ENCODE data around the gene AKT2. TPM values are rescaled to one million over a fixed set of nuclear protein-coding genes. Genes with fewer than 3 reads are reported as not detected.

AKT2 gene
- polyA plus RNA-seq, 1 donor (not counting 4 experiments of a cell fraction or from before 2014, with no cell fraction given), result 108 TPM

DNA sequence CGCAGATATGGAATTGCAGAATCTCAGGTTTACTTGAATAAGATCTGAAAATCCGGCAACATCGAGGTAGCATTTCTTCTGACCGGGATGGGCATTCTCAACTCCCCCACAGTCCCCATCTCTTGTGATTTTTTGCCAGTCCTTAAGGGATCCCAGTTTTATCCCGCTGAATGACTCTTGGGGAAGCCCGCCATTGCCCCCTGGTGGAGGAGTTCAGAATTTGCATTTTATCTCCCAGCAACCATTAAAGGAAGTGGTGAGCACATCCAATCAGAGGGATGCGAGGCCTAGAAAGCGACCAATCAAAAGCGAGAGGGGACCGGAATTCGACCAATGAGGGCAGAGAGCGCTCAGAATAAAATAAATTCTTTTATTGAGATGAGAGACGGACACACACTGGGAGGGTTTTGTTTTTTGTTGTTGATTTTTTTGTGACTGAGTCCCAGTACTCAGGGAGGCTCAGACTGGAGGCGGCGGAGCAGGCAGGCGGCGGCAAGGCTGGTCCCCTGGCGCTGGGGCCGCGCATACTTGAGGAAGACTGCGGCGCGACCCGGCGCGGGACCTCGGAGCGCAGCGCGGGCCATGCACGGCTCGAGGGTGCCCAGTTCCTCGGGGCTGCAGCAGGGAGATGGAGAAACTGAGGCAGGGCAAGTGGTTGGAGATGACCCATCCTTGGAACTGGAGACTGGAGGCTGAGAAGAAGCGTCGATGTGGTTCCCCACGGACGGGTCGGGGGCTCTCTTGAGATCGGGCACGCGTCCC is 63.1 kb downstream of the AKT2 start:
- Histone ChIP-seq H2AFZ (ENCODE audit: control insufficient read depth, low read length) (no peak overlapping the region), H4K20me1 (ENCODE audit: control insufficient read depth, extremely low read depth, insufficient read depth, low read length) (no peaks in the 10 kb centered on the region), H3K9me3 (ENCODE audit: control insufficient read depth, low read depth, low read length) (no peaks in the 10 kb centered on the region), H3K27me3 (ENCODE audit: control insufficient read depth, extremely low read depth, insufficient read depth, low read length) (peaks cover 33% of the 10 kb centered on the region), H3K4me2 (ENCODE audit: control insufficient read depth, extremely low read depth, insufficient read depth, low read depth, low read length) (no peak overlapping the region), H3K36me3 (ENCODE audit: control insufficient read depth in 2 of 2, extremely low read depth in 1 of 2, insufficient read depth in 2 of 2, low read length in 2 of 2) (no peaks in the 10 kb centered on the region), H3K27ac (ENCODE audit: control insufficient read depth, insufficient read depth, low read length) (no peak overlapping the region), H3K79me2 (ENCODE audit: control insufficient read depth, insufficient read depth, low read length) (no peaks in the 10 kb centered on the region), H3K9ac (ENCODE audit: control insufficient read depth, extremely low read depth, insufficient read depth, low read length) (no peak overlapping the region), H3K4me1 (ENCODE audit: control insufficient read depth, extremely low read depth, insufficient read depth, low read length) (peaks cover 9% of the 10 kb centered on the region), H3K4me3 (ENCODE audit: control insufficient read depth in 2 of 3, extremely low read depth in 1 of 3, insufficient read depth in 2 of 3, low read depth in 1 of 3, low read length in 3 of 3) (no peak overlapping the region), H3K9me1 (ENCODE audit: control insufficient read depth, extremely low read depth, insufficient read depth, low read length) (no peaks in the 10 kb centered on the region)
- dilution Hi-C loops (cut with MboI; ENCODE audit: extremely low pct_ligation_motif_present, low sequenced_read_pairs), result no loop called here
- peak; percentile 76 for DNase-seq (ENCODE audit: low read depth, low spot score)
- FAIRE-seq, result peak; percentile 76
- no peak for TF ChIP-seq EZH2 (IDR thresholded peaks at IDR 0.05; ENCODE audit: low read length)
- TF ChIP-seq, protein P1, sequence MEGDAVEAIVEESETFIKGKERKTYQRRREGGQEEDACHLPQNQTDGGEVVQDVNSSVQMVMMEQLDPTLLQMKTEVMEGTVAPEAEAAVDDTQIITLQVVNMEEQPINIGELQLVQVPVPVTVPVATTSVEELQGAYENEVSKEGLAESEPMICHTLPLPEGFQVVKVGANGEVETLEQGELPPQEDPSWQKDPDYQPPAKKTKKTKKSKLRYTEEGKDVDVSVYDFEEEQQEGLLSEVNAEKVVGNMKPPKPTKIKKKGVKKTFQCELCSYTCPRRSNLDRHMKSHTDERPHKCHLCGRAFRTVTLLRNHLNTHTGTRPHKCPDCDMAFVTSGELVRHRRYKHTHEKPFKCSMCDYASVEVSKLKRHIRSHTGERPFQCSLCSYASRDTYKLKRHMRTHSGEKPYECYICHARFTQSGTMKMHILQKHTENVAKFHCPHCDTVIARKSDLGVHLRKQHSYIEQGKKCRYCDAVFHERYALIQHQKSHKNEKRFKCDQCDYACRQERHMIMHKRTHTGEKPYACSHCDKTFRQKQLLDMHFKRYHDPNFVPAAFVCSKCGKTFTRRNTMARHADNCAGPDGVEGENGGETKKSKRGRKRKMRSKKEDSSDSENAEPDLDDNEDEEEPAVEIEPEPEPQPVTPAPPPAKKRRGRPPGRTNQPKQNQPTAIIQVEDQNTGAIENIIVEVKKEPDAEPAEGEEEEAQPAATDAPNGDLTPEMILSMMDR (optimal IDR thresholded peaks at IDR 0.05 in 1 of 3, IDR thresholded peaks at IDR 0.05 in 1 of 3, conservative IDR thresholded peaks at IDR 0.05 in 1 of 3; ENCODE audit: extremely low read depth in 1 of 3, insufficient read depth in 2 of 3, low read length in 3 of 3), result peak; percentile 67 to 80 (median 76)

DNA sequence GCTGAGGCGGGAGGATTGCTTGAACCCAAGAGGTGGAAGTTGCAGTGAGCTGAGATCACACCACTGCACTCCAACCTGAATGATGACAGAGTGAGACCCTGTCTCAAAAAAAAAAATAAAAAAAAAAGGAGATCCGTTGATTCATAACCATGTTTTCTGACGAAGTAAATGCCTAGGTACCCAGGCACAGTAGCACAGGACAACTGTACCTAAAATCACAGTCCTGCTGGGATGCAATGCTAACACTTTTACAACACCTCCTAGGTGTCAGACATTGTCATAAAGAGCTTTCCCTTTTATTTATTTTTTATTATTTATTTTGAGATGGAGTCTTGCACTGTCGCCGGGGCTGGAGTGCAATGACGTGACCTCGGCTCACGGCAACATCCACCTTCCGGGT is 64.5 kb downstream of the AKT2 start:
- TF ChIP-seq, protein P1 (optimal IDR thresholded peaks at IDR 0.05 in 1 of 3, IDR thresholded peaks at IDR 0.05 in 1 of 3, conservative IDR thresholded peaks at IDR 0.05 in 1 of 3; ENCODE audit: extremely low read depth in 1 of 3, insufficient read depth in 2 of 3, low read length in 3 of 3), result no peak
- TF ChIP-seq EZH2 (IDR thresholded peaks at IDR 0.05; ENCODE audit: low read length), result no peak
- peaks cover 33% of the 10 kb centered on the region for H3K27me3 ChIP-seq (ENCODE audit: control insufficient read depth, extremely low read depth, insufficient read depth, low read length)
- H4K20me1 ChIP-seq (ENCODE audit: control insufficient read depth, extremely low read depth, insufficient read depth, low read length), result no peaks in the 10 kb centered on the region
- no peaks in the 10 kb centered on the region for H3K79me2 ChIP-seq (ENCODE audit: control insufficient read depth, insufficient read depth, low read length)
- dilution Hi-C loops (cut with MboI; ENCODE audit: extremely low pct_ligation_motif_present, low sequenced_read_pairs), result no loop called here
- H3K9me1 ChIP-seq (ENCODE audit: control insufficient read depth, extremely low read depth, insufficient read depth, low read length), result no peaks in the 10 kb centered on the region
- DNase-seq (ENCODE audit: low read depth, low spot score) (no peak), FAIRE-seq (no peak)
- H3K9me3 ChIP-seq (ENCODE audit: control insufficient read depth, low read depth, low read length), result no peaks in the 10 kb centered on the region
- no peak overlapping the region for H3K4me3 ChIP-seq (ENCODE audit: control insufficient read depth in 2 of 3, extremely low read depth in 1 of 3, insufficient read depth in 2 of 3, low read depth in 1 of 3, low read length in 3 of 3)
- no peak overlapping the region for H3K9ac ChIP-seq (ENCODE audit: control insufficient read depth, extremely low read depth, insufficient read depth, low read length)
- no peak overlapping the region for H3K4me2 ChIP-seq (ENCODE audit: control insufficient read depth, extremely low read depth, insufficient read depth, low read depth, low read length)
- no peak overlapping the region for H3K27ac ChIP-seq (ENCODE audit: control insufficient read depth, insufficient read depth, low read length)
- no peaks in the 10 kb centered on the region for H3K36me3 ChIP-seq (ENCODE audit: control insufficient read depth in 2 of 2, extremely low read depth in 1 of 2, insufficient read depth in 2 of 2, low read length in 2 of 2)
- peaks cover 15% of the 10 kb centered on the region for H3K4me1 ChIP-seq (ENCODE audit: control insufficient read depth, extremely low read depth, insufficient read depth, low read length)
- H2AFZ ChIP-seq (ENCODE audit: control insufficient read depth, low read length), result no peak overlapping the region

All from keratinocyte (primary cell).